CD8-positive, alpha-beta memory T cell (primary cell): ENCODE results near the gene EHD4. TPM values are rescaled to one million over a fixed set of nuclear protein-coding genes. Genes with fewer than 3 reads are reported as not detected.

Experiments
- CTCF ChIA-PET: fragments of 350-600 bp; sonication (Branson Sonifier 250); formaldehyde crosslinking; loops from one replicate; lab custom pipeline; 2021; ENCODE audit warnings: antibody characterized with exemption; lab: Charles Lee
- POLR2A ChIA-PET: fragments of 350-600 bp; sonication (Branson Sonifier 250); formaldehyde crosslinking; loops from one replicate; lab custom pipeline; 2021; ENCODE audit warnings: antibody characterized with exemption; lab: Charles Lee
- DNase-seq, 5 donors: peaks; one replicate each; pipeline versions ENCODE4 v3.0.0 to v3.0.0-alpha.2; 2020 to 2022; ENCODE audit warnings: mixed read lengths in 1 of 5
- H3K27ac ChIP-seq: one replicate; pipeline ENCODE4 v1.7.0; 2013; ENCODE audit warnings: low read depth, mild to moderate bottlenecking, low read length, moderate library complexity
- H3K27me3 ChIP-seq: 2 replicates; pipeline ENCODE4 v1.7.0; 2013; ENCODE audit warnings: low read length, mild to moderate bottlenecking; ENCODE audit not compliant: insufficient read depth, poor library complexity, severe bottlenecking
- H3K36me3 ChIP-seq: 2 replicates; pipeline ENCODE4 v1.7.0; 2013; ENCODE audit warnings: mild to moderate bottlenecking, low read length, moderate library complexity; ENCODE audit not compliant: insufficient read depth
- H3K4me1 ChIP-seq: 2 replicates; pipeline ENCODE4 v1.7.0; 2013; ENCODE audit warnings: mild to moderate bottlenecking, low read length, moderate library complexity; ENCODE audit not compliant: insufficient read depth
- H3K4me3 ChIP-seq: 2 replicates; pipeline ENCODE4 v1.7.0; 2013; ENCODE audit warnings: mild to moderate bottlenecking, low read length
- H3K9me3 ChIP-seq: 2 replicates; pipeline ENCODE4 v1.7.0; 2013; ENCODE audit warnings: mild to moderate bottlenecking, low read length
- H3K27ac Mint-ChIP-seq, 8 donors: one replicate each; pipeline ENCODE4 v1.8.0; 2020 to 2021; ENCODE audit warnings: mixed read lengths in 8 of 8, mild to moderate bottlenecking in 6 of 8, inconsistent platforms in 3 of 8, moderate library complexity in 3 of 8
- H3K27me3 Mint-ChIP-seq, 2 donors: one replicate each; pipeline ENCODE4 v1.8.0; 2020 to 2021; ENCODE audit warnings: mixed read lengths in 2 of 2, mild to moderate bottlenecking in 1 of 2, moderate library complexity in 1 of 2
- H3K36me3 Mint-ChIP-seq, 3 donors: one replicate each; pipeline ENCODE4 v1.8.0; 2020 to 2021; ENCODE audit warnings: mixed read lengths in 3 of 3, inconsistent platforms in 1 of 3, mild to moderate bottlenecking in 1 of 3
- H3K4me1 Mint-ChIP-seq, 3 donors: one replicate each; pipeline ENCODE4 v1.8.0; 2020 to 2021; ENCODE audit warnings: mixed read lengths in 3 of 3, inconsistent platforms in 1 of 3, mild to moderate bottlenecking in 1 of 3
- H3K4me3 Mint-ChIP-seq, 7 donors: one replicate each; pipeline ENCODE4 v1.8.0; 2020 to 2021; ENCODE audit warnings: mixed read lengths in 7 of 7, mild to moderate bottlenecking in 6 of 7, moderate library complexity in 4 of 7, inconsistent platforms in 2 of 7
- H3K9me3 Mint-ChIP-seq, 5 donors: one replicate each; pipeline ENCODE4 v1.8.0; 2020 to 2022; ENCODE audit warnings: mixed read lengths in 5 of 5, mild to moderate bottlenecking in 3 of 5, moderate library complexity in 2 of 5, inconsistent platforms in 1 of 5
- polyA plus RNA-seq: library from polyadenylated mRNA; unstranded; fragments of 300-500 nt; fragmentation: Illumina TruSeq; gene quantifications from one replicate; pipeline ENCODE4 v1.2.3, GENCODE V29; 2021
- total RNA-seq, 2 experiments: library from RNA; stranded (reverse); gene quantifications; one replicate each; pipeline ENCODE4 v1.2.3, GENCODE V29; 2021

Gene EHD4
- total and polyA plus RNA-seq, 3 experiments from 2014 or later = 11.2 to 26.4 (median 24.2) TPM

GRCh38 chr15:41896566-41896965 lies 75.8 kb downstream of the EHD4 start:
- Mint-ChIP-seq H3K4me3 (no peak overlapping the region), H3K27me3 (no peaks in the 10 kb centered on the region), H3K4me1 (peaks cover 29 to 53% (median 33%) of the 10 kb centered on the region in 3 donors), H3K9me3 (no peaks in the 10 kb centered on the region), H3K36me3 (peaks cover 0 to 38% (median 7%) of the 10 kb centered on the region in 3 donors), H3K27ac (peak overlapping the region; percentile 97 to 100 (median 100))
- H3K36me3 ChIP-seq = no peaks in the 10 kb centered on the region
- H3K4me3 ChIP-seq = no peak overlapping the region
- ChIA-PET CTCF (interaction anchor here (2.5 kb wide), 1 partner anchor 122 kb away, joined by 14 read pairs; the partner anchor contains the start of gene MAPKBP1), POLR2A (no interaction called here)
- peaks cover 38% of the 10 kb centered on the region for H3K4me1 ChIP-seq
- no peak overlapping the region for H3K27ac ChIP-seq
- H3K9me3 ChIP-seq = no peaks in the 10 kb centered on the region
- DNase-seq = no peak
- no peaks in the 10 kb centered on the region for H3K27me3 ChIP-seq

GRCh38 chr15:41895957-41896356 lies 76.4 kb downstream of the EHD4 start:
- peaks cover 38% of the 10 kb centered on the region for H3K4me1 ChIP-seq
- peaks cover 0 to 32% (median 7%) of the 10 kb centered on the region in 3 donors for H3K36me3 Mint-ChIP-seq
- no peaks in the 10 kb centered on the region for H3K36me3 ChIP-seq
- no peaks in the 10 kb centered on the region for H3K9me3 ChIP-seq
- H3K4me3 ChIP-seq = no peak overlapping the region
- peaks cover 29 to 53% (median 33%) of the 10 kb centered on the region in 3 donors for H3K4me1 Mint-ChIP-seq
- H3K27ac ChIP-seq = no peak overlapping the region
- H3K27ac Mint-ChIP-seq = peak overlapping the region; percentile 97 to 100 (median 100)
- DNase-seq = no peak
- H3K9me3 Mint-ChIP-seq = no peaks in the 10 kb centered on the region
- H3K27me3 ChIP-seq = no peaks in the 10 kb centered on the region
- ChIA-PET CTCF (interaction anchor here (1.4 to 4.5 kb wide), 5 partner anchors 9 to 124 kb away, joined by 3 to 41 read pairs (median 11); partner anchors contain the start of gene MAPKBP1), POLR2A (interaction anchor here (1.3 to 1.7 kb wide), 2 partner anchors 25 to 41 kb away, joined by 7 to 9 read pairs; no protein-coding TSS in a partner anchor)
- no peaks in the 10 kb centered on the region for H3K27me3 Mint-ChIP-seq
- peak overlapping the region in 1 of 7 donors; percentile 61 for H3K4me3 Mint-ChIP-seq

- peak overlapping the region; percentile 99 to 100 (median 100) for H3K27ac Mint-ChIP-seq
- ChIA-PET CTCF (interaction anchor here (0.9 to 4.5 kb wide), 8 partner anchors 9 to 152 kb away, joined by 3 to 41 read pairs (median 6); partner anchors contain the start of gene MAPKBP1), POLR2A (interaction anchor here (0.8 to 1.7 kb wide), 8 partner anchors 9 to 402 kb away, joined by 3 to 12 read pairs (median 6); partner anchors contain the start of genes EHD4, ITPKA and MAPKBP1)
- H3K27me3 Mint-ChIP-seq = no peaks in the 10 kb centered on the region
- H3K9me3 Mint-ChIP-seq = no peaks in the 10 kb centered on the region
- peaks cover 0 to 29% (median 7%) of the 10 kb centered on the region in 3 donors for H3K36me3 Mint-ChIP-seq
- H3K4me1 Mint-ChIP-seq = peaks cover 29 to 54% (median 35%) of the 10 kb centered on the region in 3 donors
- Histone ChIP-seq H3K27ac (peak overlapping the region; percentile 76), H3K4me1 (peaks cover 38% of the 10 kb centered on the region), H3K4me3 (peak overlapping the region; percentile 19), H3K36me3 (no peaks in the 10 kb centered on the region), H3K27me3 (no peaks in the 10 kb centered on the region), H3K9me3 (no peaks in the 10 kb centered on the region)
- peak overlapping the region; percentile 73 to 93 (median 84) for H3K4me3 Mint-ChIP-seq
- no peak for DNase-seq
These were observed 76.9 kb downstream of the EHD4 start for GRCh38 chr15:41895491-41895890.

- ChIA-PET CTCF (interaction anchor here (0.9 to 4.5 kb wide), 9 partner anchors 10 to 152 kb away, joined by 3 to 41 read pairs (median 5); partner anchors contain the start of gene MAPKBP1), POLR2A (interaction anchor here (0.6 to 1.7 kb wide), 11 partner anchors 8 to 402 kb away, joined by 3 to 12 read pairs (median 6); partner anchors contain the start of genes EHD4, ITPKA, JMJD7 and MAPKBP1)
- Mint-ChIP-seq H3K27me3 (peaks cover 0 to 1% of the 10 kb centered on the region in 2 donors), H3K4me3 (peak overlapping the region; percentile 73 to 93 (median 84)), H3K27ac (peak overlapping the region; percentile 99 to 100 (median 100)), H3K9me3 (no peaks in the 10 kb centered on the region), H3K4me1 (peaks cover 29 to 59% (median 35%) of the 10 kb centered on the region in 3 donors), H3K36me3 (peaks cover 0 to 27% (median 7%) of the 10 kb centered on the region in 3 donors)
- no peaks in the 10 kb centered on the region for H3K9me3 ChIP-seq
- peak overlapping the region; percentile 29 for H3K4me3 ChIP-seq
- peak; percentile 86 to 96 (median 88) for DNase-seq
- no peaks in the 10 kb centered on the region for H3K27me3 ChIP-seq
- H3K27ac ChIP-seq = peak overlapping the region; percentile 76
- H3K4me1 ChIP-seq = peaks cover 38% of the 10 kb centered on the region
- H3K36me3 ChIP-seq = no peaks in the 10 kb centered on the region
These were observed 77.4 kb downstream of the EHD4 start for GRCh38 chr15:41894791-41895463.

- Mint-ChIP-seq H3K27me3 (peaks cover 0 to 1% of the 10 kb centered on the region in 2 donors), H3K4me3 (peak overlapping the region; percentile 73 to 93 (median 84)), H3K4me1 (peaks cover 35 to 64% (median 37%) of the 10 kb centered on the region in 3 donors), H3K27ac (peak overlapping the region; percentile 99 to 100 (median 100)), H3K9me3 (no peaks in the 10 kb centered on the region), H3K36me3 (peaks cover 0 to 23% (median 7%) of the 10 kb centered on the region in 3 donors)
- no peak for DNase-seq
- H3K9me3 ChIP-seq = no peaks in the 10 kb centered on the region
- ChIA-PET CTCF (interaction anchor here (1.0 to 4.5 kb wide), 7 partner anchors 10 to 151 kb away, joined by 3 to 41 read pairs (median 6); partner anchors contain the start of gene MAPKBP1), POLR2A (interaction anchor here (0.6 to 1.7 kb wide), 9 partner anchors 8 to 351 kb away, joined by 3 to 12 read pairs (median 7); partner anchors contain the start of genes EHD4, JMJD7 and MAPKBP1)
- peak overlapping the region; percentile 76 for H3K27ac ChIP-seq
- no peaks in the 10 kb centered on the region for H3K27me3 ChIP-seq
- H3K4me1 ChIP-seq = peaks cover 38% of the 10 kb centered on the region
- H3K36me3 ChIP-seq = no peaks in the 10 kb centered on the region
- peak overlapping the region; percentile 29 for H3K4me3 ChIP-seq
These were observed 78.0 kb downstream of the EHD4 start for GRCh38 chr15:41894251-41894790.

- Mint-ChIP-seq H3K4me1 (peaks cover 42 to 71% (median 44%) of the 10 kb centered on the region in 3 donors), H3K27ac (peak within 1 kb of the TSS; percentile 99 to 100 (median 100)), H3K9me3 (no peaks in the 10 kb centered on the region), H3K36me3 (peaks cover 0 to 19% (median 3%) of the 10 kb centered on the region in 3 donors), H3K27me3 (peaks cover 0 to 1% of the 10 kb centered on the region in 2 donors), H3K4me3 (peak within 1 kb of the TSS; percentile 79 to 93 (median 84))
- Histone ChIP-seq H3K36me3 (no peaks in the 10 kb centered on the region), H3K27me3 (no peaks in the 10 kb centered on the region), H3K9me3 (no peaks in the 10 kb centered on the region), H3K4me3 (peak within 1 kb of the TSS; percentile 29), H3K4me1 (peaks cover 45% of the 10 kb centered on the region), H3K27ac (peak within 1 kb of the TSS; percentile 76)
- no peak for DNase-seq
- ChIA-PET POLR2A (interaction anchor here (0.6 to 1.7 kb wide), 5 partner anchors 14 to 148 kb away, joined by 3 to 11 read pairs (median 4); partner anchors contain the start of genes EHD4 and MAPKBP1), CTCF (interaction anchor here (1.6 to 4.5 kb wide), 6 partner anchors 11 to 120 kb away, joined by 3 to 41 read pairs (median 12); partner anchors contain the start of gene MAPKBP1)
These were observed 78.7 kb downstream of the EHD4 start, which contains the start of gene SPTBN5 for GRCh38 chr15:41893422-41894250. SPTBN5 (minus strand) TSS chr15:41894053; CDS start chr15:41893497, 556 bp downstream.
